Activated T-cell treated with anti-CD3 and anti-CD28 coated beads, Interleukin-2, amount 50 U/mL, for 72 hours (primary cell): ENCODE measurements around the gene CD200R1. TPM values are rescaled to one million over a fixed set of nuclear protein-coding genes. Genes with fewer than 3 reads are reported as not detected.

Source experiments
- ATAC-seq, 2 donors: fragments of 150-1000 bp; cut with Tn5 transposase; replicated peaks in 1 of 2; 2 replicates each; pipeline ENCODE4 v1.10.0; 2021; ENCODE audit warnings: moderate library complexity in 2 of 2, mild to moderate bottlenecking in 1 of 2
- DNase-seq, 2 donors: peaks; one replicate each; pipeline ENCODE4 v3.0.0; 2021 to 2022; ENCODE audit warnings: mixed read lengths in 1 of 2
- H3K27ac Mint-ChIP-seq: one replicate; pipeline ENCODE4 v1.8.0; 2022; ENCODE audit warnings: mild to moderate bottlenecking, moderate library complexity, mixed read lengths
- H3K27me3 Mint-ChIP-seq: one replicate; pipeline ENCODE4 v1.8.0; 2022; ENCODE audit warnings: low read depth, mixed read lengths
- H3K36me3 Mint-ChIP-seq, 2 donors: one replicate each; pipeline ENCODE4 v1.8.0; 2022; ENCODE audit warnings: mixed read lengths in 2 of 2, mild to moderate bottlenecking in 1 of 2; ENCODE audit not compliant: insufficient read depth in 2 of 2
- H3K4me1 Mint-ChIP-seq: one replicate; pipeline ENCODE4 v1.8.0; 2022; ENCODE audit warnings: low read depth, mixed read lengths
- H3K4me3 Mint-ChIP-seq, 2 donors: one replicate each; pipeline ENCODE4 v1.8.0; 2022; ENCODE audit warnings: mild to moderate bottlenecking in 2 of 2, mixed read lengths in 2 of 2, moderate library complexity in 2 of 2
- H3K9me3 Mint-ChIP-seq, 2 donors: one replicate each; pipeline ENCODE4 v1.8.0; 2022; ENCODE audit warnings: mixed read lengths in 2 of 2
- total RNA-seq, 2 donors: library from RNA; stranded (reverse); gene quantifications; one replicate each; pipeline ENCODE4 v1.2.3, GENCODE V29; 2022

The CD200R1 gene
- total RNA-seq, 2 donors from 2014 or later, result 1.4 to 2.2 TPM

GRCh38 chr3:112904786-112905185 lies 70.1 kb downstream of the CD200R1 start:
- peaks cover 10% of the 10 kb centered on the region for H3K4me1 Mint-ChIP-seq
- H3K9me3 Mint-ChIP-seq, result peaks cover 2 to 9% of the 10 kb centered on the region in 2 donors
- H3K27ac Mint-ChIP-seq, result no peak overlapping the region
- DNase-seq (no peak), ATAC-seq (no peak)
- no peak overlapping the region for H3K4me3 Mint-ChIP-seq
- peaks cover 7 to 9% of the 10 kb centered on the region in 2 donors for H3K36me3 Mint-ChIP-seq
- no peaks in the 10 kb centered on the region for H3K27me3 Mint-ChIP-seq

- peaks cover 2 to 9% of the 10 kb centered on the region in 2 donors for H3K9me3 Mint-ChIP-seq
- no peaks in the 10 kb centered on the region for H3K27me3 Mint-ChIP-seq
- peaks cover 7 to 9% of the 10 kb centered on the region in 2 donors for H3K36me3 Mint-ChIP-seq
Observed at GRCh38 chr3:112900113-112900512, 74.8 kb downstream of the CD200R1 start.

GRCh38 chr3:112897791-112898190 lies 77.1 kb downstream of the CD200R1 start:
- no peak overlapping the region for H3K4me3 Mint-ChIP-seq
- H3K9me3 Mint-ChIP-seq, result no peaks in the 10 kb centered on the region
- H3K4me1 Mint-ChIP-seq, result no peaks in the 10 kb centered on the region
- DNase-seq (no peak), ATAC-seq (no peak)
- no peak overlapping the region for H3K27ac Mint-ChIP-seq
- H3K27me3 Mint-ChIP-seq, result no peaks in the 10 kb centered on the region
- H3K36me3 Mint-ChIP-seq, result no peaks in the 10 kb centered on the region

More at GRCh38 chr3:112900113-112900512, 74.8 kb downstream of the CD200R1 start:
- H3K27ac Mint-ChIP-seq, result no peak overlapping the region
- no peak overlapping the region for H3K4me3 Mint-ChIP-seq
- H3K4me1 Mint-ChIP-seq, result no peaks in the 10 kb centered on the region
- ATAC-seq, result no peak
- no peak for DNase-seq

GRCh38 chr3:112894258-112894657 lies 80.6 kb downstream of the CD200R1 start:
- no peaks in the 10 kb centered on the region for H3K27me3 Mint-ChIP-seq
- peaks cover 2% of the 10 kb centered on the region in 2 donors for H3K9me3 Mint-ChIP-seq
- no peak overlapping the region for H3K27ac Mint-ChIP-seq
- no peak for DNase-seq
- no peaks in the 10 kb centered on the region for H3K4me1 Mint-ChIP-seq
- ATAC-seq, result no peak
- H3K36me3 Mint-ChIP-seq, result no peaks in the 10 kb centered on the region
- H3K4me3 Mint-ChIP-seq, result no peak overlapping the region

GRCh38 chr3:112889357-112889756 lies 85.5 kb downstream of the CD200R1 start:
- Mint-ChIP-seq H3K27ac (no peak overlapping the region), H3K4me3 (no peak overlapping the region), H3K9me3 (peaks cover 2% of the 10 kb centered on the region in 2 donors), H3K36me3 (no peaks in the 10 kb centered on the region), H3K27me3 (no peaks in the 10 kb centered on the region), H3K4me1 (no peaks in the 10 kb centered on the region)
- DNase-seq (no peak), ATAC-seq (no peak)

GRCh38 chr3:112888381-112889085 lies 86.4 kb downstream of the CD200R1 start:
- H3K9me3 Mint-ChIP-seq, result peaks cover 2% of the 10 kb centered on the region in 2 donors
- H3K27ac Mint-ChIP-seq, result no peak overlapping the region
- H3K36me3 Mint-ChIP-seq, result no peaks in the 10 kb centered on the region
- no peak overlapping the region for H3K4me3 Mint-ChIP-seq
- H3K27me3 Mint-ChIP-seq, result no peaks in the 10 kb centered on the region
- H3K4me1 Mint-ChIP-seq, result no peaks in the 10 kb centered on the region
- DNase-seq (no peak), ATAC-seq (no peak)

- no peak overlapping the region for H3K4me3 Mint-ChIP-seq
- H3K4me1 Mint-ChIP-seq, result no peaks in the 10 kb centered on the region
- H3K27ac Mint-ChIP-seq, result no peak overlapping the region
- H3K9me3 Mint-ChIP-seq, result peaks cover 0 to 3% of the 10 kb centered on the region in 2 donors
- H3K27me3 Mint-ChIP-seq, result no peaks in the 10 kb centered on the region
- no peak for DNase-seq
- no peak for ATAC-seq
- H3K36me3 Mint-ChIP-seq, result no peaks in the 10 kb centered on the region
Observed at GRCh38 chr3:112884678-112885290, 90.1 kb downstream of the CD200R1 start.

GRCh38 chr3:112881891-112882290 lies 93.0 kb downstream of the CD200R1 start:
- H3K4me3 Mint-ChIP-seq, result no peak overlapping the region
- ATAC-seq, result no peak
- no peaks in the 10 kb centered on the region for H3K4me1 Mint-ChIP-seq
- H3K27ac Mint-ChIP-seq, result no peak overlapping the region
- DNase-seq, result no peak
- no peaks in the 10 kb centered on the region for H3K27me3 Mint-ChIP-seq
- H3K36me3 Mint-ChIP-seq, result peaks cover 0 to 2% of the 10 kb centered on the region in 2 donors
- peaks cover 3 to 4% of the 10 kb centered on the region in 2 donors for H3K9me3 Mint-ChIP-seq

- Mint-ChIP-seq H3K4me3 (no peak overlapping the region), H3K27me3 (no peaks in the 10 kb centered on the region)
Observed at GRCh38 chr3:112875561-112875960, 99.3 kb downstream of the CD200R1 start.

GRCh38 chr3:112874725-112875124 lies 100.2 kb downstream of the CD200R1 start:
- Mint-ChIP-seq H3K36me3 (peaks cover 6 to 14% of the 10 kb centered on the region in 2 donors), H3K4me1 (no peaks in the 10 kb centered on the region)

More at GRCh38 chr3:112875561-112875960, 99.3 kb downstream of the CD200R1 start:
- H3K36me3 Mint-ChIP-seq, result peaks cover 6% of the 10 kb centered on the region in 2 donors
- ATAC-seq (no peak), DNase-seq (no peak)
- H3K4me1 Mint-ChIP-seq, result no peaks in the 10 kb centered on the region
- no peak overlapping the region for H3K27ac Mint-ChIP-seq
- H3K9me3 Mint-ChIP-seq, result peaks cover 8 to 11% of the 10 kb centered on the region in 2 donors

GRCh38 chr3:112873632-112874031 lies 101.3 kb downstream of the CD200R1 start:
- ATAC-seq, result no peak
- Mint-ChIP-seq H3K9me3 (peaks cover 14 to 17% of the 10 kb centered on the region in 2 donors), H3K4me1 (no peaks in the 10 kb centered on the region), H3K27ac (no peak overlapping the region), H3K27me3 (no peaks in the 10 kb centered on the region), H3K4me3 (no peak overlapping the region), H3K36me3 (peaks cover 8 to 19% of the 10 kb centered on the region in 2 donors)
- no peak for DNase-seq

More at GRCh38 chr3:112874725-112875124, 100.2 kb downstream of the CD200R1 start:
- H3K4me3 Mint-ChIP-seq, result no peak overlapping the region
- ATAC-seq (no peak), DNase-seq (no peak)
- H3K27ac Mint-ChIP-seq, result no peak overlapping the region
- H3K27me3 Mint-ChIP-seq, result no peaks in the 10 kb centered on the region
- peaks cover 12 to 15% of the 10 kb centered on the region in 2 donors for H3K9me3 Mint-ChIP-seq

- no peaks in the 10 kb centered on the region for H3K27me3 Mint-ChIP-seq
- H3K36me3 Mint-ChIP-seq, result peaks cover 8 to 21% of the 10 kb centered on the region in 2 donors
- no peak overlapping the region for H3K27ac Mint-ChIP-seq
- no peak overlapping the region for H3K4me3 Mint-ChIP-seq
- no peak for DNase-seq
- no peak for ATAC-seq
- peaks cover 12 to 15% of the 10 kb centered on the region in 2 donors for H3K9me3 Mint-ChIP-seq
- H3K4me1 Mint-ChIP-seq, result no peaks in the 10 kb centered on the region
Observed at GRCh38 chr3:112871735-112872134, 103.2 kb downstream of the CD200R1 start.
